Sigmoid colon (tissue), 7 donors: ENCODE results near the gene KCNN1. TPM values are rescaled to one million over a fixed set of nuclear protein-coding genes. Genes with fewer than 3 reads are reported as not detected.

ENCODE experiments used
- DNase-seq: peaks from one replicate; pipeline ENCODE4 v3.0.0-alpha.2; 2019
- H3K27ac ChIP-seq, 4 donors: fragments of 200-600 bp; sonication (generic); one replicate each; pipeline ENCODE4 v1.5.1; 2016 to 2019; ENCODE audit warnings: mild to moderate bottlenecking in 1 of 4
- H3K27me3 ChIP-seq, 3 donors: fragments of 200-600 bp; sonication (generic); one replicate each; pipeline ENCODE4 v1.5.1; 2019; ENCODE audit warnings: mild to moderate bottlenecking in 1 of 3
- H3K36me3 ChIP-seq, 4 donors: fragments of 200-600 bp; sonication (generic); one replicate each; pipeline ENCODE4 v1.5.1; 2016 to 2019
- H3K4me1 ChIP-seq, 4 donors: fragments of 200-600 bp; sonication (generic); one replicate each; pipeline ENCODE4 v1.5.1; 2017 to 2019
- H3K4me3 ChIP-seq, 4 donors: fragments of 200-600 bp; sonication (generic); one replicate each; pipeline ENCODE4 v1.5.1; 2017 to 2019; ENCODE audit warnings: mild to moderate bottlenecking in 2 of 4, moderate library complexity in 1 of 4
- H3K9me3 ChIP-seq, 4 donors: fragments of 200-600 bp in 3 of 4; sonication (generic) in 3 of 4; one replicate each; pipeline versions ENCODE4 v1.5.1 to v1.6.1; 2013 to 2019
- CTCF ChIP-seq, 4 experiments: fragments of 450-650 bp in 3 of 4; fragments of 200-600 bp in 1 of 4; IDR thresholded peaks; one replicate each; pipeline ENCODE4 v1.5.1; 2016 to 2019; ENCODE audit warnings: antibody characterized with exemption in 4 of 4, mild to moderate bottlenecking in 3 of 4, moderate library complexity in 2 of 4
- EP300 ChIP-seq, 4 donors: sonication (generic); formaldehyde crosslinking; IDR thresholded peaks; one replicate each; pipeline ENCODE4 v1.6.1; 2017; ENCODE audit warnings: antibody characterized with exemption in 4 of 4
- POLR2A ChIP-seq, 2 donors: fragments of 450-650 bp; IDR thresholded peaks; one replicate each; pipeline ENCODE4 v1.6.1; 2016; ENCODE audit warnings: antibody characterized with exemption in 2 of 2, mild to moderate bottlenecking in 2 of 2, moderate library complexity in 2 of 2
- POLR2AphosphoS5 ChIP-seq, 4 donors: sonication (generic); formaldehyde crosslinking; IDR thresholded peaks; one replicate each; pipeline ENCODE4 v1.6.1; 2017; ENCODE audit warnings: antibody characterized with exemption in 4 of 4
- WGBS, 2 donors: extraction: QIAGEN DNeasy Blood & Tissue Kit; methylation state at CpG; one replicate each; pipeline ENCODE4 v1.1.7; 2013; 5-methylcytosine and 5-hydroxymethylcytosine counted together
- intact Hi-C: fragments of 100-400 bp; cut with DNase I; formaldehyde crosslinking; loops from one replicate; pipeline ENCODE4 v1.15.1; 2023
- polyA plus RNA-seq, 3 donors: library from polyadenylated mRNA; stranded (reverse); fragments of 200-250 nt; gene quantifications; one replicate each; pipeline ENCODE4 v1.2.3, GENCODE V29; 2013
- total RNA-seq, 4 donors: library from RNA; depleted of rRNA; stranded (reverse); fragments of >200 nt; gene quantifications; one replicate each; pipeline ENCODE4 v1.1.0, GENCODE V29; 2016
- donor health status: healthy with polysubstance abuse.
- donor health status: Bipolar disorder and iron deficiency.
- donor health status: healthy.

KCNN1 gene
- total and polyA plus RNA-seq, 7 donors: 0.17 to 0.55 (median 0.33) TPM; not detected in 4

GRCh38 chr19:17953869-17954268 lies 13.0 kb upstream of the KCNN1 start:
- Histone ChIP-seq H3K27ac (no peak overlapping the region), H3K36me3 (no peaks in the 10 kb centered on the region), H3K27me3 (peaks cover 35 to 86% (median 67%) of the 10 kb centered on the region in 3 donors), H3K9me3 (no peaks in the 10 kb centered on the region), H3K4me1 (peaks cover 0 to 34% (median 32%) of the 10 kb centered on the region in 4 donors), H3K4me3 (no peak overlapping the region)
- intact Hi-C loops: no loop called here
- DNase-seq: no peak
- no peak for TF ChIP-seq POLR2AphosphoS5 (IDR thresholded peaks at IDR 0.05)
- no peak for TF ChIP-seq EP300 (IDR thresholded peaks at IDR 0.05)
- TF ChIP-seq POLR2A (IDR thresholded peaks at IDR 0.05): no peak
- no peak for TF ChIP-seq CTCF (IDR thresholded peaks at IDR 0.05)
- 37 to 69% methylated on average over 4 of the region's 4 CpGs for WGBS, 2 donors

GRCh38 chr19:17954401-17954800 lies 12.5 kb upstream of the KCNN1 start:
- H3K9me3 ChIP-seq: no peaks in the 10 kb centered on the region
- H3K27me3 ChIP-seq: peaks cover 35 to 81% (median 62%) of the 10 kb centered on the region in 3 donors
- no peaks in the 10 kb centered on the region for H3K36me3 ChIP-seq
- peaks cover 0 to 31% (median 29%) of the 10 kb centered on the region in 4 donors for H3K4me1 ChIP-seq
- no peak for DNase-seq
- H3K27ac ChIP-seq: no peak overlapping the region
- intact Hi-C loops: no loop called here
- 84 to 90% methylated on average over 7 of the region's 7 CpGs for WGBS, 2 donors
- TF ChIP-seq CTCF (IDR thresholded peaks at IDR 0.05) (no peak), POLR2AphosphoS5 (IDR thresholded peaks at IDR 0.05) (no peak), POLR2A (IDR thresholded peaks at IDR 0.05) (no peak), EP300 (IDR thresholded peaks at IDR 0.05) (no peak)
- no peak overlapping the region for H3K4me3 ChIP-seq

- no peak overlapping the region for H3K4me3 ChIP-seq
- intact Hi-C loops: no loop called here
- H3K9me3 ChIP-seq: no peaks in the 10 kb centered on the region
- WGBS, 2 donors: 48 to 71% methylated on average over 3 of the region's 3 CpGs
- peaks cover 11 to 59% (median 34%) of the 10 kb centered on the region in 3 donors for H3K27me3 ChIP-seq
- no peaks in the 10 kb centered on the region for H3K36me3 ChIP-seq
- peaks cover 0 to 5% (median 4%) of the 10 kb centered on the region in 4 donors for H3K4me1 ChIP-seq
- no peak for DNase-seq
- H3K27ac ChIP-seq: no peak overlapping the region
- TF ChIP-seq POLR2AphosphoS5 (IDR thresholded peaks at IDR 0.05) (no peak), EP300 (IDR thresholded peaks at IDR 0.05) (no peak), POLR2A (IDR thresholded peaks at IDR 0.05) (no peak), CTCF (IDR thresholded peaks at IDR 0.05) (no peak)
Measured at GRCh38 chr19:17957149-17957849, 9.6 kb upstream of the KCNN1 start.

- intact Hi-C loops: no loop called here
- Histone ChIP-seq H3K27ac (no peak overlapping the region), H3K4me1 (no peaks in the 10 kb centered on the region), H3K9me3 (no peaks in the 10 kb centered on the region), H3K4me3 (no peak overlapping the region), H3K36me3 (no peaks in the 10 kb centered on the region), H3K27me3 (peaks cover 5 to 53% (median 29%) of the 10 kb centered on the region in 3 donors)
- TF ChIP-seq CTCF (IDR thresholded peaks at IDR 0.05) (no peak), POLR2AphosphoS5 (IDR thresholded peaks at IDR 0.05) (no peak), EP300 (IDR thresholded peaks at IDR 0.05) (no peak), POLR2A (IDR thresholded peaks at IDR 0.05) (no peak)
- no peak for DNase-seq
Measured at GRCh38 chr19:17957885-17958284, 9.0 kb upstream of the KCNN1 start.
